Astrocyte (in vitro differentiated cells and primary cell): ENCODE measurements around the gene DCTD. TPM values are rescaled to one million over a fixed set of nuclear protein-coding genes. Genes with fewer than 3 reads are reported as not detected.

Source experiments
- DNase-seq: peaks from one replicate; pipeline ENCODE4 v3.0.0-alpha.2; 2010; ENCODE audit warnings: low read depth
- FAIRE-seq: peaks from 2 replicates; lab custom pipeline; 2011; peaks lifted over from hg19 to GRCh38; lab: Jason Lieb, UNC
- H2AFZ ChIP-seq: 2 replicates; pipeline ENCODE4 v1.6.0; 2012; ENCODE audit warnings: low read depth, low read length, inconsistent platforms
- H3K27ac ChIP-seq: 2 replicates; pipeline ENCODE4 v1.5.1; 2011; ENCODE audit warnings: low read depth, low read length, inconsistent platforms
- H3K27me3 ChIP-seq: 2 replicates; pipeline ENCODE4 v1.6.0; 2011; ENCODE audit warnings: low read length, inconsistent platforms; ENCODE audit not compliant: insufficient read depth
- H3K36me3 ChIP-seq: 2 replicates; pipeline ENCODE4 v1.5.1; 2011; ENCODE audit warnings: low read length, inconsistent platforms; ENCODE audit not compliant: insufficient read depth
- H3K4me1 ChIP-seq: 2 replicates; pipeline ENCODE4 v1.5.1; 2011; ENCODE audit warnings: low read length, inconsistent platforms; ENCODE audit not compliant: insufficient read depth
- H3K4me2 ChIP-seq: 2 replicates; pipeline ENCODE4 v1.6.0; 2012; ENCODE audit warnings: low read length, inconsistent platforms
- H3K4me3 ChIP-seq: 2 replicates; pipeline ENCODE4 v1.5.1; 2011; ENCODE audit warnings: low read depth, mild to moderate bottlenecking, low read length, inconsistent platforms; ENCODE audit not compliant: insufficient read depth
- H3K79me2 ChIP-seq: 2 replicates; pipeline ENCODE4 v1.6.0; 2012; ENCODE audit warnings: mild to moderate bottlenecking, low read length, inconsistent platforms; ENCODE audit not compliant: insufficient read depth
- H3K9ac ChIP-seq: 2 replicates; pipeline ENCODE4 v1.6.0; 2012; ENCODE audit warnings: mild to moderate bottlenecking, low read length, inconsistent platforms
- H3K9me3 ChIP-seq: 2 replicates; pipeline ENCODE4 v1.5.1; 2012; ENCODE audit warnings: low read depth, mild to moderate bottlenecking, low read length, inconsistent platforms; ENCODE audit not compliant: insufficient read depth
- H4K20me1 ChIP-seq: 2 replicates; pipeline ENCODE4 v1.6.0; 2012; ENCODE audit warnings: low read length, inconsistent platforms; ENCODE audit not compliant: insufficient read depth
- H3K27ac Mint-ChIP-seq: one replicate; pipeline ENCODE4 v1.8.0; 2021; ENCODE audit warnings: mild to moderate bottlenecking, mixed read lengths; ENCODE audit not compliant: unreplicated experiment
- H3K27me3 Mint-ChIP-seq: one replicate; pipeline ENCODE4 v1.8.0; 2021; ENCODE audit warnings: low read depth, mixed read lengths; ENCODE audit not compliant: unreplicated experiment
- H3K36me3 Mint-ChIP-seq: one replicate; pipeline ENCODE4 v1.8.0; 2021; ENCODE audit warnings: low read depth, mixed read lengths; ENCODE audit not compliant: unreplicated experiment
- H3K4me1 Mint-ChIP-seq: one replicate; pipeline ENCODE4 v1.8.0; 2021; ENCODE audit warnings: low read depth, mixed read lengths; ENCODE audit not compliant: unreplicated experiment
- H3K4me3 Mint-ChIP-seq: one replicate; pipeline ENCODE4 v1.8.0; 2021; ENCODE audit warnings: mild to moderate bottlenecking, moderate library complexity, mixed read lengths; ENCODE audit not compliant: unreplicated experiment
- H3K9me3 Mint-ChIP-seq: one replicate; pipeline ENCODE4 v1.8.0; 2021; ENCODE audit warnings: mild to moderate bottlenecking, mixed read lengths; ENCODE audit not compliant: unreplicated experiment
- CTCF ChIP-seq: IDR thresholded peaks from 2 replicates; pipeline ENCODE4 v1.5.1; 2011; ENCODE audit warnings: low read depth, mild to moderate bottlenecking, inconsistent platforms, low read length, moderate library complexity; ENCODE audit not compliant: insufficient read depth
- EZH2 ChIP-seq: IDR thresholded peaks from 2 replicates; pipeline ENCODE4 v1.6.1; 2012; ENCODE audit warnings: mild to moderate bottlenecking, low read length, inconsistent platforms; ENCODE audit not compliant: insufficient read depth
- total RNA-seq: library from RNA; stranded (reverse); gene quantifications from 2 replicates; pipeline ENCODE4 v1.2.1, GENCODE V29; 2021

DCTD gene
- total RNA-seq, 1 donor from 2014 or later = 119 TPM

DNA sequence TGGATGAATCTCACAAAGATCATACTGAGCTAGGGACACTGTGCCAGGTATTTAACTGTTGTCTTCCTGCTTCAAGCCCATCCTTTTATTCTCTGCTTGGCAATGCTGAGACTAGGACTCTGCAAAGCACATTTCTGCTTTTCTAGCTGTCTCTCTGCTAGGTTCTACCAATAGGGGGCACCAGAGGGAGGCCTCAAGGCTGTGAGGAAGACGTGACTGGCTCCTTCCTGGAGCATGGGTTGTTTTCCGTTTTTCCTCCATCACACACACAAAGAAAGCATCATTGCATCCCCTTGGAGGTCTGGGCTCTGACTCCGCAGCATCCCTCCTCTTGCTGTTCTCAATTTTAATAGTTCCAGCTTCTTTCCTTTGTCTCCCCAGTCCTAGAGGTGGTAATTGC lies 10.9 kb upstream of the DCTD start:
- Histone ChIP-seq H3K27me3 (no peaks in the 10 kb centered on the region), H4K20me1 (no peaks in the 10 kb centered on the region), H3K27ac (no peak overlapping the region), H3K9me3 (no peaks in the 10 kb centered on the region), H3K9ac (no peak overlapping the region), H3K79me2 (no peaks in the 10 kb centered on the region), H3K4me2 (no peak overlapping the region), H3K4me1 (peaks cover 18% of the 10 kb centered on the region), H2AFZ (no peak overlapping the region), H3K36me3 (no peaks in the 10 kb centered on the region), H3K4me3 (no peak overlapping the region)
- FAIRE-seq = no peak
- TF ChIP-seq CTCF = peak; percentile 16
- no peak for TF ChIP-seq EZH2
- no peaks in the 10 kb centered on the region for H3K9me3 Mint-ChIP-seq
- DNase-seq = no peak
- H3K4me3 Mint-ChIP-seq = no peak overlapping the region
- H3K4me1 Mint-ChIP-seq = peaks cover 7% of the 10 kb centered on the region
- H3K27me3 Mint-ChIP-seq = no peaks in the 10 kb centered on the region
- no peak overlapping the region for H3K27ac Mint-ChIP-seq
- H3K36me3 Mint-ChIP-seq = no peaks in the 10 kb centered on the region

DNA sequence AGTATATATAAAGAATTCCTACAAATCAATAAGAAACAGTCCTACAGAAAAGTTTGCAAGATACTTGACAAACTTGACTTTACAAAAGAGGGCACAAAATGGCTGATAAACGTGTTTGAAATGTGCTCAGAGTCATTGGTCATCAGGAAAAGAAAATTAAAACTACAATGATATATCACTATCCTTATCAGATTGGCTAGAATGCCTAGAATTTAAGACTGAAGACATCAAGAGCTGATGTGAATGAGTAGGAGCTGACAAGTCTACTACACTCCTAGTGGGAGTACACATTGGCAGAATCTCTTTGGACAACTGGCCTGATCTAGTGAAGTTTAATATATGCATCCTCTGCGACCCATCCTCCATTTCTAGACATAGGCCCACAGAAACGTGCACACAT lies 10.3 kb upstream of the DCTD start:
- no peaks in the 10 kb centered on the region for H3K36me3 ChIP-seq
- H3K4me3 Mint-ChIP-seq = no peak overlapping the region
- peaks cover 18% of the 10 kb centered on the region for H3K4me1 ChIP-seq
- H3K27me3 ChIP-seq = no peaks in the 10 kb centered on the region
- peaks cover 7% of the 10 kb centered on the region for H3K4me1 Mint-ChIP-seq
- no peak for TF ChIP-seq CTCF
- TF ChIP-seq EZH2 = no peak
- DNase-seq = no peak
- no peak overlapping the region for H2AFZ ChIP-seq
- H3K27me3 Mint-ChIP-seq = no peaks in the 10 kb centered on the region
- no peaks in the 10 kb centered on the region for H3K79me2 ChIP-seq
- H3K9me3 ChIP-seq = no peaks in the 10 kb centered on the region
- no peak overlapping the region for H3K27ac ChIP-seq
- H4K20me1 ChIP-seq = no peaks in the 10 kb centered on the region
- FAIRE-seq = no peak
- no peaks in the 10 kb centered on the region for H3K9me3 Mint-ChIP-seq
- H3K36me3 Mint-ChIP-seq = no peaks in the 10 kb centered on the region
- no peak overlapping the region for H3K27ac Mint-ChIP-seq
- H3K4me3 ChIP-seq = no peak overlapping the region
- no peak overlapping the region for H3K4me2 ChIP-seq
- H3K9ac ChIP-seq = no peak overlapping the region

DNA sequence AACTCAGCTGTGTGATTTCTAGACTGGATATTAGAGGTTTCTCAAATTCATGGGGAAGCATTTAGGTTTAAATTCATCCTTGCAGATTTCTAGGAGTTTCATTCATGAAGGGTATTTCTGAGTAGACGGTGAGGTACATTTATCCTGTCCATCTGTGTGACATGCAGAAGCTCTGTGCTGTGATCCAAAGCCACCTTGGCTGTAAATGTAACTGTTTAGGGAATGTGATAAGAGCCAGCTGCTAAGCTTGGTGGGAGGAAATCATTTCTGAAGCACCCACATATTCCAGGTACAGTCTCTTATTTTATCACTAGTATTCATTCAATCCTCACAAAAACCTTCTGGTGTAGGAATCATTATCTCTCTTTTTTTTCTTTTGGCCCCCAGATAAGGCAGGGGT lies 8.7 kb upstream of the DCTD start:
- Histone ChIP-seq H3K27ac (no peak overlapping the region), H3K79me2 (no peaks in the 10 kb centered on the region), H2AFZ (no peak overlapping the region), H3K4me1 (peaks cover 18% of the 10 kb centered on the region), H3K9ac (no peak overlapping the region), H3K4me2 (no peak overlapping the region), H3K9me3 (no peaks in the 10 kb centered on the region), H3K4me3 (no peak overlapping the region), H3K36me3 (no peaks in the 10 kb centered on the region), H4K20me1 (no peaks in the 10 kb centered on the region), H3K27me3 (no peaks in the 10 kb centered on the region)
- Mint-ChIP-seq H3K9me3 (no peaks in the 10 kb centered on the region), H3K36me3 (no peaks in the 10 kb centered on the region), H3K27me3 (no peaks in the 10 kb centered on the region), H3K4me3 (no peak overlapping the region), H3K4me1 (peaks cover 7% of the 10 kb centered on the region), H3K27ac (no peak overlapping the region)
- TF ChIP-seq CTCF (no peak), EZH2 (no peak)
- DNase-seq (no peak), FAIRE-seq (no peak)
